Panc1 (cell line): ENCODE results near the gene FHIT. TPM values are rescaled to one million over a fixed set of nuclear protein-coding genes. Genes with fewer than 3 reads are reported as not detected.

ENCODE experiments used
- ATAC-seq: fragments of 200-7000 bp; cut with Tn5 transposase; 2 replicates; pipeline ENCODE4 v1.9.1; 2020; ENCODE audit warnings: mild to moderate bottlenecking, moderate library complexity
- BruUV-seq: library from RNA; stranded (reverse); fragments of 400-500 nt; replicated peaks from 2 replicates; lab custom pipeline; 2021; lab: Mats Ljungman, UMichigan
- CTCF ChIA-PET: fragments of 300-600 bp; sonication (Branson Sonifier 250); formaldehyde crosslinking; loops from one replicate; lab custom pipeline; 2022; ENCODE audit warnings: antibody characterized with exemption; lab: Charles Lee
- POLR2A ChIA-PET: fragments of 300-600 bp; sonication (Branson Sonifier 250); formaldehyde crosslinking; loops from one replicate; lab custom pipeline; 2022; ENCODE audit warnings: antibody characterized with exemption; lab: Charles Lee
- DNase-seq: peaks from one replicate; pipeline ENCODE4 v3.0.0-alpha.2; 2010; ENCODE audit warnings: low read depth, low spot score
- H3K27ac ChIP-seq: 2 replicates; pipeline ENCODE4 v1.5.1; 2011; ENCODE audit warnings: mild to moderate bottlenecking, low read length, inconsistent platforms
- H3K27me3 ChIP-seq: fragments of 200-500 bp; sonication (Bioruptor generic); 2 replicates; pipeline ENCODE4 v1.6.0; 2014; ENCODE audit warnings: low read length, inconsistent platforms; ENCODE audit not compliant: control insufficient read depth, insufficient read depth
- H3K36me3 ChIP-seq: fragments of 200-500 bp; sonication (Bioruptor generic); 2 replicates; pipeline ENCODE4 v1.5.1; 2014; ENCODE audit warnings: inconsistent platforms, mild to moderate bottlenecking, low read length, moderate library complexity; ENCODE audit not compliant: control insufficient read depth, insufficient read depth
- H3K4me1 ChIP-seq: 2 replicates; pipeline ENCODE4 v1.5.1; 2011; ENCODE audit warnings: inconsistent platforms, mild to moderate bottlenecking, low read length, moderate library complexity; ENCODE audit not compliant: control insufficient read depth, insufficient read depth
- H3K4me3 ChIP-seq, 2 experiments: 2 replicates each; pipeline ENCODE4 v1.5.1; 2011 to 2012; ENCODE audit warnings: low read depth in 2 of 2, low read length in 2 of 2, mild to moderate bottlenecking in 2 of 2, inconsistent platforms in 1 of 2, moderate library complexity in 1 of 2
- H3K9me3 ChIP-seq: fragments of 200-500 bp; sonication (Bioruptor generic); 2 replicates; pipeline ENCODE4 v1.5.1; 2014; ENCODE audit warnings: low read depth, mild to moderate bottlenecking, inconsistent platforms, low read length, moderate library complexity; ENCODE audit not compliant: control insufficient read depth, insufficient read depth
- POLR2AphosphoS5 ChIP-seq: IDR thresholded peaks from 2 replicates; pipeline ENCODE4 v1.6.1; 2012; ENCODE audit warnings: mild to moderate bottlenecking, low read depth, low read length, moderate library complexity
- SIN3A ChIP-seq: IDR thresholded peaks from 2 replicates; pipeline ENCODE4 v1.6.1; 2012; ENCODE audit warnings: low read depth, mild to moderate bottlenecking, low read length, moderate library complexity, borderline replicate concordance; ENCODE audit not compliant: insufficient read depth
- TCF7L2 ChIP-seq: IDR thresholded peaks from 2 replicates; pipeline ENCODE4 v1.6.1; 2011; ENCODE audit warnings: mild to moderate bottlenecking, low read depth, low read length, inconsistent platforms
- in situ Hi-C: cut with HindIII; loops from 2 replicates; pipeline ENCODE4 v1.10.0; 2016; ENCODE audit warnings: low sequenced_read_pairs, low pct_unique_long_range_greater_than_20kb
- intact Hi-C: fragments of 100-400 bp; cut with micrococcal nuclease; formaldehyde crosslinking; loops from one replicate; pipeline ENCODE4 v1.10.0; 2022; ENCODE audit not compliant: unreplicated experiment
- total RNA-seq: library from RNA; stranded (reverse); gene quantifications from one replicate; pipeline ENCODE4 v1.2.1, GENCODE V29; 2021; ENCODE audit not compliant: unreplicated experiment
- TF ChIP-seq, protein P1 (sequence below), 2 experiments: IDR thresholded peaks; 2 replicates each; pipeline ENCODE4 v1.6.1; 2011 to 2012; ENCODE audit warnings: low read depth in 2 of 2, control low read depth in 1 of 2, low read length in 1 of 2, mild to moderate bottlenecking in 1 of 2, moderate library complexity in 1 of 2; ENCODE audit not compliant: insufficient read depth in 1 of 2
- TF ChIP-seq, protein P2 (sequence below): fragments of 450-650 bp; IDR thresholded peaks from 2 replicates; pipeline ENCODE4 v1.5.1; 2017; ENCODE audit warnings: mild to moderate bottlenecking

Gene FHIT
- total RNA-seq, 1 experiment from 2014 or later, result 2.2 TPM

DNA sequence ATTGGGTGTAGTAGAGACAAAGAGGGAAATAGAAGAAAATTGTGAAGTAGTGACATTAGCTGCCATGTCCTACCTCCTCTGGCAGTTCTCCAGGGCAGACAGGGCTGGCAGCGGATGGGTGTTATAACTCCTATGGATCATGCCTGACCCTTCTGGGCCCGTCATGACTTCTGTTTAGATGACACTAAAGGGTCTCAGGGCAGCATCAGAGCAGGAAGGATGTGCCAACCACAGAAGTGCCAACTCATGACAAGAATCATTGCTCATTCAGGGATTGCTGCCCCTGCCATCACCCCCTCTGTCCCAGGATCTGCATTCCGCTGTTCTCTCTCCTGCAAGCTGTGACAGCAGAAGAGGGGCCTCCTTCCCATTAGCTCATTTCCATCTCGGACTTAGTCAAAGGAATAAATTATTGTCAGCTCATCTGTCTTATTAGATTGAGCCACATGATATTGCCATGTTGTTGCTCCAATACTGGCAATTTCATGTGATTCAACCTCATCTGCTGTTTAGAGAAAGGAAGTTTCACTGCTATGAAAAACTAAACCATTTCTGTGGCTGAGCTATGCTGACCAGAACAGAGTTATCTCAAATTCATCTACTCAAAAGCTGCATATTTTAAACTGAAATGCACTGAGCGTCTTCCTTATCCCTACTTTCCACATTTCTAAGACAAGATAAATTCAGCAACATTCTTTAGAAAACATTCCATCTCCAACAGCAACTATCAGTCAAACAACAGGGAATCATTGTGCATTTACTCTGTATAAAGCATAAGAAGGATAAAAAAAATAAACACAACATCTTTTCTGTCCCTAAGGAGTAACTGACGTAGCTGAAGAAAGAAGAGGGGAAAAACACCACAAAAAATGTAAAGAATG is 271.6 kb downstream of the FHIT start:
- Histone ChIP-seq H3K9me3 (no peaks in the 10 kb centered on the region), H3K27ac (no peak overlapping the region), H3K36me3 (no peaks in the 10 kb centered on the region), H3K4me3 (no peak overlapping the region), H3K27me3 (no peaks in the 10 kb centered on the region), H3K4me1 (no peaks in the 10 kb centered on the region)
- ChIA-PET POLR2A (no interaction called here), CTCF (no interaction called here)
- no peak for DNase-seq
- no peak for ATAC-seq
- in situ Hi-C loops, result no loop called here
- BruUV-seq, result no TSS peak
- intact Hi-C loops, result no loop called here
- TF ChIP-seq TCF7L2 (no peak), POLR2AphosphoS5 (no peak), SIN3A (no peak)
- TF ChIP-seq, protein P1, sequence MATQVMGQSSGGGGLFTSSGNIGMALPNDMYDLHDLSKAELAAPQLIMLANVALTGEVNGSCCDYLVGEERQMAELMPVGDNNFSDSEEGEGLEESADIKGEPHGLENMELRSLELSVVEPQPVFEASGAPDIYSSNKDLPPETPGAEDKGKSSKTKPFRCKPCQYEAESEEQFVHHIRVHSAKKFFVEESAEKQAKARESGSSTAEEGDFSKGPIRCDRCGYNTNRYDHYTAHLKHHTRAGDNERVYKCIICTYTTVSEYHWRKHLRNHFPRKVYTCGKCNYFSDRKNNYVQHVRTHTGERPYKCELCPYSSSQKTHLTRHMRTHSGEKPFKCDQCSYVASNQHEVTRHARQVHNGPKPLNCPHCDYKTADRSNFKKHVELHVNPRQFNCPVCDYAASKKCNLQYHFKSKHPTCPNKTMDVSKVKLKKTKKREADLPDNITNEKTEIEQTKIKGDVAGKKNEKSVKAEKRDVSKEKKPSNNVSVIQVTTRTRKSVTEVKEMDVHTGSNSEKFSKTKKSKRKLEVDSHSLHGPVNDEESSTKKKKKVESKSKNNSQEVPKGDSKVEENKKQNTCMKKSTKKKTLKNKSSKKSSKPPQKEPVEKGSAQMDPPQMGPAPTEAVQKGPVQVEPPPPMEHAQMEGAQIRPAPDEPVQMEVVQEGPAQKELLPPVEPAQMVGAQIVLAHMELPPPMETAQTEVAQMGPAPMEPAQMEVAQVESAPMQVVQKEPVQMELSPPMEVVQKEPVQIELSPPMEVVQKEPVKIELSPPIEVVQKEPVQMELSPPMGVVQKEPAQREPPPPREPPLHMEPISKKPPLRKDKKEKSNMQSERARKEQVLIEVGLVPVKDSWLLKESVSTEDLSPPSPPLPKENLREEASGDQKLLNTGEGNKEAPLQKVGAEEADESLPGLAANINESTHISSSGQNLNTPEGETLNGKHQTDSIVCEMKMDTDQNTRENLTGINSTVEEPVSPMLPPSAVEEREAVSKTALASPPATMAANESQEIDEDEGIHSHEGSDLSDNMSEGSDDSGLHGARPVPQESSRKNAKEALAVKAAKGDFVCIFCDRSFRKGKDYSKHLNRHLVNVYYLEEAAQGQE (IDR thresholded peaks at IDR 0.05; ENCODE audit: insufficient read depth in 1 of 2, low read depth in 2 of 2, low read length in 1 of 2), result no peak
- TF ChIP-seq, protein P2, sequence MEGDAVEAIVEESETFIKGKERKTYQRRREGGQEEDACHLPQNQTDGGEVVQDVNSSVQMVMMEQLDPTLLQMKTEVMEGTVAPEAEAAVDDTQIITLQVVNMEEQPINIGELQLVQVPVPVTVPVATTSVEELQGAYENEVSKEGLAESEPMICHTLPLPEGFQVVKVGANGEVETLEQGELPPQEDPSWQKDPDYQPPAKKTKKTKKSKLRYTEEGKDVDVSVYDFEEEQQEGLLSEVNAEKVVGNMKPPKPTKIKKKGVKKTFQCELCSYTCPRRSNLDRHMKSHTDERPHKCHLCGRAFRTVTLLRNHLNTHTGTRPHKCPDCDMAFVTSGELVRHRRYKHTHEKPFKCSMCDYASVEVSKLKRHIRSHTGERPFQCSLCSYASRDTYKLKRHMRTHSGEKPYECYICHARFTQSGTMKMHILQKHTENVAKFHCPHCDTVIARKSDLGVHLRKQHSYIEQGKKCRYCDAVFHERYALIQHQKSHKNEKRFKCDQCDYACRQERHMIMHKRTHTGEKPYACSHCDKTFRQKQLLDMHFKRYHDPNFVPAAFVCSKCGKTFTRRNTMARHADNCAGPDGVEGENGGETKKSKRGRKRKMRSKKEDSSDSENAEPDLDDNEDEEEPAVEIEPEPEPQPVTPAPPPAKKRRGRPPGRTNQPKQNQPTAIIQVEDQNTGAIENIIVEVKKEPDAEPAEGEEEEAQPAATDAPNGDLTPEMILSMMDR, result no peak

DNA sequence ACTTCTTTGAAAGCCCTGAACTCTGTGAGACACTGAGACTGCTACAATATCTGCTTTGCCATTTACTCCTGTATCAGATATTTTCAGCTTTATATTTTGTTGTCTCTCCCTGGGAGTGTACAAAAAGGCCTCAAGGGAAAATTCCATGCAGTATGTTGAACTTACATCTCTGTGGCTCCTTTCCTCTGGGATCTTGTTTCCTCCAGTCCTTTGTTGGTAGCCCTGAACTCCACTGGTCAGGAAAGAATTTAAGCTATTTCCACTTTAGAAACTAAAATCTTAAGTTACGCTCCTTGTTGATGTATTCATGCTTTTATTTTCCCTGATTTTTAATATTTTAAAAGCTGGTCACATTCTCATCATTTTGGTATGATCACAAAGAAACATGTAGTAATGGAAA is 277.9 kb downstream of the FHIT start:
- Histone ChIP-seq H3K27ac (no peak overlapping the region), H3K9me3 (no peaks in the 10 kb centered on the region), H3K27me3 (no peaks in the 10 kb centered on the region), H3K4me1 (no peaks in the 10 kb centered on the region), H3K36me3 (no peaks in the 10 kb centered on the region), H3K4me3 (no peak overlapping the region)
- ChIA-PET CTCF (no interaction called here), POLR2A (no interaction called here)
- DNase-seq (no peak), ATAC-seq (no peak)
- intact Hi-C loops, result no loop called here
- in situ Hi-C loops, result no loop called here
- no TSS peak for BruUV-seq
- no peak for TF ChIP-seq POLR2AphosphoS5
- TF ChIP-seq SIN3A, result no peak

DNA sequence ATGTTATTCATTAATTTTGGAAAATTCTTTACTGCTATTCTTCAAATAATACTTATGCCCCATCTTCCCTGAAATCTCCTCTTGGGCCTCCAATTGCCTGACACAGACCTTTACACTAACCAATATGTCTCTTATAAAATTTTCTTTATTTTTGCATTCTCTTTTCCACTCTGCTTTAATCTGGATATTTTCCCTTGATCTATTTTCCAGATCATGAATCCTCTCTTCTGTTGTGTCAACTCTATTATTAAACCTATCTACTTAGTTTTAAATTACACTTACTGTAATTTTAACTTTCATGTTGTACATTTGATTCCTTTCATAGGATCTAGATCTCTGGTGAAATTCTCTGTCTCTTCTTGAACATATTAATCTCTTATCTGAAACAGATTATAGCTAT is 278.7 kb downstream of the FHIT start:
- in situ Hi-C loops (no loop called here), intact Hi-C loops (no loop called here)
- CTCF ChIA-PET, result no interaction called here
- ATAC-seq (no peak), DNase-seq (no peak)
- BruUV-seq, result no TSS peak
- POLR2A ChIA-PET, result interaction anchor here (0.6 kb wide), 1 partner anchor 922 kb away, joined by 15 read pairs; no protein-coding TSS in a partner anchor
- H3K4me3 ChIP-seq, result no peak overlapping the region
- H3K27me3 ChIP-seq, result no peaks in the 10 kb centered on the region
- no peak overlapping the region for H3K27ac ChIP-seq
- no peaks in the 10 kb centered on the region for H3K9me3 ChIP-seq
- H3K36me3 ChIP-seq, result no peaks in the 10 kb centered on the region
- no peaks in the 10 kb centered on the region for H3K4me1 ChIP-seq
- TF ChIP-seq, protein P2, result no peak
- TF ChIP-seq, protein P1 (IDR thresholded peaks at IDR 0.05; ENCODE audit: insufficient read depth in 1 of 2, low read depth in 2 of 2, low read length in 1 of 2), result no peak
- TF ChIP-seq SIN3A, result no peak
- TF ChIP-seq TCF7L2, result no peak
- no peak for TF ChIP-seq POLR2AphosphoS5
